ENCODE measurements around the gene SYT4.

The SYT4 gene

GRCh38 chr18:43283299-43283698 lies 6.0 kb upstream of the SYT4 start:
- no peak for DNase-seq
- Histone ChIP-seq H3K27ac (no peak overlapping the region), H3K36me3 (replicated peaks) (no peaks in the 10 kb centered on the region), H3K27me3 (replicated peaks) (no peaks in the 10 kb centered on the region), H3K4me3 (ENCODE audit: low read depth, low read length) (no peak overlapping the region)
- in situ Hi-C loops (cut with HindIII; ENCODE audit: low pct_ligation_motif_present, low sequenced_read_pairs): no loop called here
- no peak for TF ChIP-seq CTCF (IDR thresholded peaks at IDR 0.05; ENCODE audit: low read depth, low read length, missing control alignments)

- no peak overlapping the region for H3K4me3 ChIP-seq (ENCODE audit: low read depth, low read length)
Observed at GRCh38 chr18:43279015-43279744, 1.9 kb upstream of the SYT4 start.

GRCh38 chr18:43278355-43278754 lies 1.1 kb upstream of the SYT4 start:
- no peak for TF ChIP-seq CTCF (IDR thresholded peaks at IDR 0.05; ENCODE audit: low read depth, low read length, missing control alignments)
- no peak overlapping the region for H3K27ac ChIP-seq
- H3K36me3 ChIP-seq (replicated peaks): no peaks in the 10 kb centered on the region
- H3K27me3 ChIP-seq (replicated peaks): peaks cover 2% of the 10 kb centered on the region
- H3K4me3 ChIP-seq (ENCODE audit: low read depth, low read length): no peak overlapping the region
- in situ Hi-C loops (cut with HindIII; ENCODE audit: low pct_ligation_motif_present, low sequenced_read_pairs): no loop called here
- no peak for DNase-seq

More at GRCh38 chr18:43279015-43279744, 1.9 kb upstream of the SYT4 start:
- no peak overlapping the region for H3K27ac ChIP-seq
- in situ Hi-C loops (cut with HindIII; ENCODE audit: low pct_ligation_motif_present, low sequenced_read_pairs): no loop called here
- TF ChIP-seq CTCF (IDR thresholded peaks at IDR 0.05; ENCODE audit: low read depth, low read length, missing control alignments): no peak
- DNase-seq: no peak
- peaks cover 2% of the 10 kb centered on the region for H3K27me3 ChIP-seq (replicated peaks)
- no peaks in the 10 kb centered on the region for H3K36me3 ChIP-seq (replicated peaks)

- H3K27me3 ChIP-seq (replicated peaks): peaks cover 2% of the 10 kb centered on the region
- H3K4me3 ChIP-seq (ENCODE audit: low read depth, low read length): no peak overlapping the region
- H3K27ac ChIP-seq: no peak overlapping the region
- no peak for DNase-seq
- H3K36me3 ChIP-seq (replicated peaks): no peaks in the 10 kb centered on the region
- TF ChIP-seq CTCF (IDR thresholded peaks at IDR 0.05; ENCODE audit: low read depth, low read length, missing control alignments): no peak
- in situ Hi-C loops (cut with HindIII; ENCODE audit: low pct_ligation_motif_present, low sequenced_read_pairs): no loop called here
Observed at GRCh38 chr18:43276491-43276890, 799 bp downstream of the SYT4 start.

GRCh38 chr18:43275546-43275945 lies 1.7 kb downstream of the SYT4 start:
- DNase-seq: no peak
- Histone ChIP-seq H3K27ac (no peak overlapping the region), H3K36me3 (replicated peaks) (no peaks in the 10 kb centered on the region), H3K4me3 (ENCODE audit: low read depth, low read length) (no peak overlapping the region), H3K27me3 (replicated peaks) (peaks cover 2% of the 10 kb centered on the region)
- no peak for TF ChIP-seq CTCF (IDR thresholded peaks at IDR 0.05; ENCODE audit: low read depth, low read length, missing control alignments)
- in situ Hi-C loops (cut with HindIII; ENCODE audit: low pct_ligation_motif_present, low sequenced_read_pairs): no loop called here

GRCh38 chr18:43274526-43274925 lies 2.8 kb downstream of the SYT4 start:
- H3K4me3 ChIP-seq (ENCODE audit: low read depth, low read length): no peak overlapping the region
- H3K27ac ChIP-seq: no peak overlapping the region
- H3K36me3 ChIP-seq (replicated peaks): no peaks in the 10 kb centered on the region
- no peak for DNase-seq
- no peak for TF ChIP-seq CTCF (IDR thresholded peaks at IDR 0.05; ENCODE audit: low read depth, low read length, missing control alignments)
- peaks cover 2% of the 10 kb centered on the region for H3K27me3 ChIP-seq (replicated peaks)
- in situ Hi-C loops (cut with HindIII; ENCODE audit: low pct_ligation_motif_present, low sequenced_read_pairs): no loop called here
